H9 (cell line): ENCODE measurements around the gene ERVFRD-1. TPM values are rescaled to one million over a fixed set of nuclear protein-coding genes. Genes with fewer than 3 reads are reported as not detected.

Source experiments
- DNase-seq: peaks from one replicate; pipeline ENCODE4 v3.0.0-alpha.2; 2017
- H2AFZ ChIP-seq: one replicate; pipeline ENCODE4 v1.6.1; 2013; ENCODE audit warnings: mild to moderate bottlenecking, low read length, control low read depth, moderate library complexity
- H2AK5ac ChIP-seq: 2 replicates; pipeline ENCODE4 v1.6.1; 2013; ENCODE audit warnings: low read length, control low read depth, mixed read lengths; ENCODE audit not compliant: insufficient read length
- H2BK120ac ChIP-seq: one replicate; pipeline ENCODE4 v1.6.1; 2013; ENCODE audit warnings: low read depth, mild to moderate bottlenecking, low read length, control low read depth, inconsistent platforms; ENCODE audit not compliant: poor library complexity, severe bottlenecking
- H2BK12ac ChIP-seq: 2 replicates; pipeline ENCODE4 v1.6.1; 2013; ENCODE audit warnings: low read length, control low read depth, mixed read lengths, low read depth; ENCODE audit not compliant: insufficient read length
- H2BK15ac ChIP-seq: 2 replicates; pipeline ENCODE4 v1.6.1; 2013; ENCODE audit warnings: low read depth, low read length, control low read depth
- H2BK20ac ChIP-seq: one replicate; pipeline ENCODE4 v1.6.1; 2013; ENCODE audit warnings: low read depth, mild to moderate bottlenecking, low read length, control low read depth, inconsistent platforms; ENCODE audit not compliant: poor library complexity, severe bottlenecking
- H2BK5ac ChIP-seq: 2 replicates; pipeline ENCODE4 v1.6.1; 2013; ENCODE audit warnings: low read length, control low read depth, mixed read lengths; ENCODE audit not compliant: insufficient read length
- H3K14ac ChIP-seq: 2 replicates; pipeline ENCODE4 v1.6.1; 2013; ENCODE audit warnings: low read length, control low read depth; ENCODE audit not compliant: insufficient read depth
- H3K18ac ChIP-seq: 2 replicates; pipeline ENCODE4 v1.6.1; 2013; ENCODE audit warnings: low read depth, mild to moderate bottlenecking, mixed read lengths, low read length, control low read depth; ENCODE audit not compliant: insufficient read length
- H3K23ac ChIP-seq: 2 replicates; pipeline ENCODE4 v1.6.1; 2013; ENCODE audit warnings: low read length, control low read depth, mixed read lengths, low read depth; ENCODE audit not compliant: insufficient read length
- H3K23me2 ChIP-seq: 2 replicates; pipeline ENCODE4 v1.6.1; 2013; ENCODE audit warnings: low read depth, mild to moderate bottlenecking, mixed read lengths, low read length, control low read depth; ENCODE audit not compliant: insufficient read length, poor library complexity, severe bottlenecking
- H3K27ac ChIP-seq: 2 replicates; pipeline ENCODE4 v1.5.1; 2013; ENCODE audit warnings: low read length, control low read depth, mixed read lengths, low read depth; ENCODE audit not compliant: insufficient read length
- H3K27me3 ChIP-seq: 2 replicates; pipeline ENCODE4 v1.6.1; 2013; ENCODE audit warnings: low read length, control low read depth, inconsistent platforms; ENCODE audit not compliant: insufficient read depth
- H3K4ac ChIP-seq: 2 replicates; pipeline ENCODE4 v1.6.1; 2013; ENCODE audit warnings: low read depth, mild to moderate bottlenecking, control low read depth, inconsistent platforms, low read length, moderate library complexity
- H3K4me1 ChIP-seq: 2 replicates; pipeline ENCODE4 v1.6.1; 2013; ENCODE audit warnings: low read length, control low read depth, inconsistent platforms; ENCODE audit not compliant: insufficient read depth
- H3K4me2 ChIP-seq: 2 replicates; pipeline ENCODE4 v1.6.1; 2013; ENCODE audit warnings: low read length, control low read depth, mixed read lengths; ENCODE audit not compliant: insufficient read length, insufficient read depth
- H3K56ac ChIP-seq: 2 replicates; pipeline ENCODE4 v1.6.1; 2013; ENCODE audit warnings: low read depth, mild to moderate bottlenecking, mixed read lengths, low read length, control low read depth; ENCODE audit not compliant: insufficient read length
- H3K79me1 ChIP-seq: 2 replicates; pipeline ENCODE4 v1.6.1; 2013; ENCODE audit warnings: low read depth, mild to moderate bottlenecking, moderate library complexity, low read length, control low read depth, inconsistent platforms; ENCODE audit not compliant: insufficient read depth, poor library complexity, severe bottlenecking
- H3K79me2 ChIP-seq: 2 replicates; pipeline ENCODE4 v1.6.1; 2013; ENCODE audit warnings: low read length, control low read depth, inconsistent platforms; ENCODE audit not compliant: insufficient read depth
- H3K9ac ChIP-seq: 2 replicates; pipeline ENCODE4 v1.6.1; 2013; ENCODE audit warnings: low read length, control low read depth, mixed read lengths; ENCODE audit not compliant: insufficient read length; ENCODE audit errors: extremely low read depth
- H3K9me3 ChIP-seq: one replicate; pipeline ENCODE4 v1.6.1; 2013; ENCODE audit warnings: low read depth, low read length, inconsistent platforms; ENCODE audit not compliant: control insufficient read depth
- H3T11ph ChIP-seq: one replicate; pipeline ENCODE4 v1.6.1; 2013; ENCODE audit warnings: mild to moderate bottlenecking, low read length, control low read depth, inconsistent platforms
- H4K20me1 ChIP-seq: one replicate; pipeline ENCODE4 v1.6.1; 2013; ENCODE audit not compliant: control insufficient read depth, insufficient read length, insufficient read depth
- H4K5ac ChIP-seq: 2 replicates; pipeline ENCODE4 v1.6.1; 2013; ENCODE audit warnings: low read depth, mild to moderate bottlenecking, mixed read lengths, low read length, control low read depth; ENCODE audit not compliant: insufficient read length
- H4K8ac ChIP-seq: replicated peaks from 2 replicates; pipeline ENCODE4 v1.6.1; 2013; ENCODE audit warnings: low read length, control low read depth, mixed read lengths, low read depth; ENCODE audit not compliant: insufficient read length
- H4K91ac ChIP-seq: 2 replicates; pipeline ENCODE4 v1.6.1; 2013; ENCODE audit warnings: low read depth, mild to moderate bottlenecking, moderate library complexity, mixed read lengths, low read length, control low read depth; ENCODE audit not compliant: insufficient read length
- H3K27ac Mint-ChIP-seq, 3 experiments: 2 replicates in 2 of 3; 3 replicates in 1 of 3; pipeline ENCODE4 v1.8.0; 2020 to 2021; ENCODE audit warnings: mixed read lengths in 3 of 3, mild to moderate bottlenecking in 1 of 3, moderate library complexity in 1 of 3
- H3K27me3 Mint-ChIP-seq: 2 replicates; pipeline ENCODE4 v1.8.0; 2021; ENCODE audit warnings: low read depth, mild to moderate bottlenecking, moderate library complexity, mixed read lengths
- H3K36me3 Mint-ChIP-seq, 3 experiments: 2 replicates in 2 of 3; 3 replicates in 1 of 3; pipeline ENCODE4 v1.8.0; 2020 to 2021; ENCODE audit warnings: low read depth in 3 of 3, mixed read lengths in 3 of 3; ENCODE audit not compliant: insufficient read depth in 1 of 3
- H3K4me1 Mint-ChIP-seq, 2 experiments: 2 replicates each; pipeline ENCODE4 v1.8.0; 2020; ENCODE audit warnings: mixed read lengths in 2 of 2
- H3K4me3 Mint-ChIP-seq, 2 experiments: 2 replicates in 1 of 2; 3 replicates in 1 of 2; pipeline ENCODE4 v1.8.0; 2020 to 2021; ENCODE audit warnings: mild to moderate bottlenecking in 2 of 2, mixed read lengths in 2 of 2, moderate library complexity in 1 of 2
- H3K9me3 Mint-ChIP-seq, 2 experiments: 2 replicates in 1 of 2; 3 replicates in 1 of 2; pipeline ENCODE4 v1.8.0; 2020; ENCODE audit warnings: mild to moderate bottlenecking in 2 of 2, mixed read lengths in 2 of 2, moderate library complexity in 1 of 2
- CTCF ChIP-seq: fragments of 200-600 bp; sonication (generic); conservative IDR thresholded peaks from 3 replicates; pipeline ENCODE4 v1.8.0; 2021; ENCODE audit warnings: antibody characterized with exemption, mild to moderate bottlenecking
- WGBS: extraction: QIAGEN DNeasy Blood & Tissue Kit; methylation state at CpG from one replicate; pipeline ENCODE4 v1.1.7; 2013; ENCODE audit warnings: missing lambda C conversion rate, low lambda C conversion rate, mixed read lengths; ENCODE audit not compliant: insufficient read length; ENCODE audit errors: extremely low coverage; 5-methylcytosine and 5-hydroxymethylcytosine counted together
- total RNA-seq: library from RNA; stranded (reverse); gene quantifications from 2 replicates; pipeline ENCODE4 v1.2.1, GENCODE V29; 2021

The ERVFRD-1 gene
- total RNA-seq, 1 experiment from 2014 or later, result not detected

- H3K23ac ChIP-seq, result no peak overlapping the region
- H2BK15ac ChIP-seq, result no peak overlapping the region
- no peak overlapping the region for H4K5ac ChIP-seq
- peak overlapping the region in 1 of 2 experiments; percentile 30; a peak in 2 of 5 replicates for H3K4me3 Mint-ChIP-seq
- H3K9ac ChIP-seq, result no peak overlapping the region
- H4K20me1 ChIP-seq, result no peaks in the 10 kb centered on the region
- peaks cover 0 to 2% of the 10 kb centered on the region in 2 experiments; a peak in 2 of 5 replicates for H3K9me3 Mint-ChIP-seq
- no peak overlapping the region for H3K27ac ChIP-seq
- H3K4ac ChIP-seq, result no peak overlapping the region
- H3K4me2 ChIP-seq, result peak overlapping the region; percentile 22
- peaks cover 27 to 29% of the 10 kb centered on the region in 2 experiments for H3K4me1 Mint-ChIP-seq
- no peak overlapping the region for H4K91ac ChIP-seq
- H3K14ac ChIP-seq, result no peak overlapping the region
- peaks cover 8% of the 10 kb centered on the region for H3K23me2 ChIP-seq
- no peak overlapping the region for H3T11ph ChIP-seq
- no CpG with 5 or more reads among the region's 4 CpGs for WGBS
- H3K36me3 Mint-ChIP-seq, result peaks cover 11 to 26% (median 16%) of the 10 kb centered on the region in 3 experiments
- no peak overlapping the region for H2BK12ac ChIP-seq
- H2BK120ac ChIP-seq, result no peak overlapping the region
- H3K27me3 Mint-ChIP-seq, result no peaks in the 10 kb centered on the region
- H3K79me2 ChIP-seq, result peaks cover 12% of the 10 kb centered on the region; the same call in 1 of the 2 replicates
- H2AK5ac ChIP-seq, result no peak overlapping the region
- H2BK5ac ChIP-seq, result no peak overlapping the region
- no peak overlapping the region for H4K8ac ChIP-seq
- no peaks in the 10 kb centered on the region for H3K9me3 ChIP-seq
- H3K27me3 ChIP-seq, result no peaks in the 10 kb centered on the region
- DNase-seq, result peak; percentile 58
- peak overlapping the region in 2 of 3 experiments; percentile 21 to 69; a peak in 1 of 7 replicates for H3K27ac Mint-ChIP-seq
- H2AFZ ChIP-seq, result no peak overlapping the region
- TF ChIP-seq CTCF, result no peak
- H3K4me1 ChIP-seq, result peaks cover 4% of the 10 kb centered on the region; the same call in 1 of the 2 replicates
- H2BK20ac ChIP-seq, result no peak overlapping the region
- no peak overlapping the region for H3K56ac ChIP-seq
- no peak overlapping the region for H3K18ac ChIP-seq
- no peaks in the 10 kb centered on the region for H3K79me1 ChIP-seq
Observed at GRCh38 chr6:11096109-11096508, 15.4 kb downstream of the ERVFRD-1 start.
